ENCODE data around the gene SELENBP1.
"Not testable (repeated sequence)": the region's sequence is repeated elsewhere in the genome, so short reads cannot be mapped to it uniquely, and the experiment has no call there.

SELENBP1 gene

GRCh38 chr1:151377150-151377884 lies 4.8 kb upstream of the SELENBP1 start:
- no peak for DNase-seq (ENCODE audit: low read depth in 3 of 3)

GRCh38 chr1:151373196-151373595 lies 691 bp upstream of the SELENBP1 start:
- DNase-seq (ENCODE audit: low read depth in 3 of 3): no peak

GRCh38 chr1:151371370-151372057 lies 991 bp downstream of the SELENBP1 start:
- no peak for DNase-seq (ENCODE audit: low read depth in 3 of 3)

GRCh38 chr1:151370211-151370911 lies 2.1 kb downstream of the SELENBP1 start:
- DNase-seq (ENCODE audit: low read depth in 3 of 3): no peak

GRCh38 chr1:151369621-151370048 lies 2.9 kb downstream of the SELENBP1 start:
- no peak for DNase-seq (ENCODE audit: low read depth in 3 of 3)

- DNase-seq (ENCODE audit: low read depth in 3 of 3): no peak
These were observed 3.2 kb downstream of the SELENBP1 start for GRCh38 chr1:151369302-151369610.

GRCh38 chr1:151368393-151369301 lies 3.9 kb downstream of the SELENBP1 start:
- DNase-seq (ENCODE audit: low read depth in 3 of 3): no peak

GRCh38 chr1:151367658-151368392 lies 4.7 kb downstream of the SELENBP1 start:
- DNase-seq (ENCODE audit: low read depth in 3 of 3): no peak

- no peak for DNase-seq (ENCODE audit: low read depth in 3 of 3)
These were observed 7.5 kb downstream of the SELENBP1 start for GRCh38 chr1:151364996-151365395.

GRCh38 chr1:151362308-151363155 lies 10.0 kb downstream of the SELENBP1 start:
- DNase-seq (ENCODE audit: low read depth in 3 of 3): no peak

GRCh38 chr1:151361883-151362282 lies 10.6 kb downstream of the SELENBP1 start:
- DNase-seq (ENCODE audit: low read depth in 3 of 3): no peak

GRCh38 chr1:151356696-151357095 lies 15.8 kb downstream of the SELENBP1 start:
- DNase-seq (ENCODE audit: low read depth in 3 of 3): no peak

- no peak for DNase-seq (ENCODE audit: low read depth in 3 of 3)
These were observed 20.3 kb downstream of the SELENBP1 start for GRCh38 chr1:151352021-151352718.

- DNase-seq (ENCODE audit: low read depth in 3 of 3): not testable (repeated sequence)
These were observed 22.2 kb downstream of the SELENBP1 start for GRCh38 chr1:151350323-151350722.

GRCh38 chr1:151347523-151348246 lies 24.8 kb downstream of the SELENBP1 start:
- DNase-seq (ENCODE audit: low read depth in 3 of 3): no peak

- DNase-seq (ENCODE audit: low read depth in 3 of 3): peak; percentile 84 to 92 (median 91)
These were observed 25.6 kb downstream of the SELENBP1 start, which contains the start of gene RFX5 for GRCh38 chr1:151346769-151347522. TSS of gene RFX5 (minus strand) at chr1:151347252. CDS start at chr1:151346320, 932 bp downstream.

GRCh38 chr1:151346082-151346768 lies 26.3 kb downstream of the SELENBP1 start:
- no peak for DNase-seq (ENCODE audit: low read depth in 3 of 3)

Data from stimulated activated CD4-positive, alpha-beta T cell treated with anti-CD3 and anti-CD28 coated beads, TNF-alpha, amount 100 ng/mL, for 24 hours (primary cell).